ENCODE measurements around the gene VPS33A. TPM values are rescaled to one million over a fixed set of nuclear protein-coding genes. Genes with fewer than 3 reads are reported as not detected.

VPS33A gene
- total and polyA plus RNA-seq, 2 of the 13 experiments (the other 11 are each of a cell fraction or from before 2014, with no cell fraction given) = 11.0 to 43.6 TPM

DNA sequence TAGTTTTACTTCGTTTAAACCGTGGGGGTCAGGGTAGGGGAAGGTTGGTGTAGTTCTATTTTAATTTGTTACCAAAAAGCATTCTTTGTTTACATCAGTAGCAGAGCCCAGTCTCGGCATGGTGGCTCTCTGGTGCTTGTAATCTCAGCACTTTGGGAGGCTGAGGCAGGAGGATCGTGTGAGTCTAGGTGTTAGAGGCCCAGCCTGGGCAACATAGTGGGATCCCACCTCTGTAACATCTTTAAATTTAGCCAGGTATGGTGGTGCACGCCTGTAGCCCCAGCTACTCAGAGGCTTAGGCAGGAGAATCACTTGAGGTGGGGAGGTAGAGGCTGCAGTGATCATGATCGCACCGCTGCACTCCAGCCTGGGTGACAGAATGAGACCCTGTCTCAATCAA is 81.2 kb downstream of the VPS33A start:
- CTCF ChIA-PET (ENCODE audit: low intra/inter-chr PET ratio, low total read pairs) = no interaction called here
- intact Hi-C loops (cut with micrococcal nuclease; ENCODE audit: unreplicated experiment) = no loop called here
- POLR2A ChIA-PET = no interaction called here

More for the DNA sequence above, 81.2 kb downstream of the VPS33A start:
- Histone ChIP-seq H4K20me1 (ENCODE audit: insufficient read depth, low read length) (no peaks in the 10 kb centered on the region), H2AFZ (ENCODE audit: low read length) (no peak overlapping the region), H3K4me1 (ENCODE audit: insufficient read depth, low read length) (peaks cover 20% of the 10 kb centered on the region), H3K27me3 (ENCODE audit: control insufficient read depth in 1 of 2, insufficient read depth in 2 of 2, low read length in 2 of 2) (peaks cover 6 to 32% of the 10 kb centered on the region in 2 experiments; a peak in 3 of 5 replicates), H3K27ac (ENCODE audit: extremely low read length, insufficient read depth, low read length) (no peak overlapping the region), H3K9me3 (ENCODE audit: low read length) (no peaks in the 10 kb centered on the region), H3K4me2 (ENCODE audit: low read depth, low read length) (peak overlapping the region; percentile 55; the same call in 1 of the 2 replicates), H3K4me3 (replicated peaks in 1 of 3; ENCODE audit: insufficient read depth in 1 of 3, low read depth in 2 of 3, low read length in 3 of 3) (no peak overlapping the region), H3K79me2 (ENCODE audit: insufficient read depth, low read length) (no peaks in the 10 kb centered on the region), H3K9ac (ENCODE audit: insufficient read depth, low read depth, low read length) (no peak overlapping the region), H3K36me3 (replicated peaks in 1 of 2; ENCODE audit: control insufficient read depth in 1 of 2, insufficient read depth in 2 of 2, low read length in 2 of 2) (no peaks in the 10 kb centered on the region)
- WGBS (ENCODE audit: low lambda C conversion rate) = 11% methylated on average over 7 of the region's 7 CpGs
- DNase-seq (ENCODE audit: low spot score) (no peak), FAIRE-seq (no peak), ATAC-seq (no peak)
- in situ Hi-C loops (cut with HindIII; ENCODE audit: extremely low pct_ligation_motif_present, low pct_unique_long_range_greater_than_20kb) = loop anchor here (10.0 kb wide), 1 partner anchor 130 kb away; no protein-coding TSS in a partner anchor
- BruUV-seq (replicated peaks) = no TSS peak
- TF ChIP-seq, protein P1, sequence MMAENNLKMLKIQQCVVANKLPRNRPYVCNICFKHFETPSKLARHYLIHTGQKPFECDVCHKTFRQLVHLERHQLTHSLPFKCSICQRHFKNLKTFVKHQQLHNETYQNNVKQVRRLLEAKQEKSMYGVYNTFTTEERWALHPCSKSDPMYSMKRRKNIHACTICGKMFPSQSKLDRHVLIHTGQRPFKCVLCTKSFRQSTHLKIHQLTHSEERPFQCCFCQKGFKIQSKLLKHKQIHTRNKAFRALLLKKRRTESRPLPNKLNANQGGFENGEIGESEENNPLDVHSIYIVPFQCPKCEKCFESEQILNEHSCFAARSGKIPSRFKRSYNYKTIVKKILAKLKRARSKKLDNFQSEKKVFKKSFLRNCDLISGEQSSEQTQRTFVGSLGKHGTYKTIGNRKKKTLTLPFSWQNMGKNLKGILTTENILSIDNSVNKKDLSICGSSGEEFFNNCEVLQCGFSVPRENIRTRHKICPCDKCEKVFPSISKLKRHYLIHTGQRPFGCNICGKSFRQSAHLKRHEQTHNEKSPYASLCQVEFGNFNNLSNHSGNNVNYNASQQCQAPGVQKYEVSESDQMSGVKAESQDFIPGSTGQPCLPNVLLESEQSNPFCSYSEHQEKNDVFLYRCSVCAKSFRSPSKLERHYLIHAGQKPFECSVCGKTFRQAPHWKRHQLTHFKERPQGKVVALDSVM (CRISPR knock-in tag; IDR thresholded peaks at IDR 0.05) = peak; percentile 81
- no peak for TF ChIP-seq RARA (CRISPR knock-in tag; IDR thresholded peaks at IDR 0.05)
- TF ChIP-seq ZNF737 (CRISPR knock-in tag; IDR thresholded peaks at IDR 0.05; ENCODE audit: borderline replicate concordance) = no peak
- peak; percentile 83; the same call in 1 of the 2 replicates for TF ChIP-seq ZNF121 (CRISPR knock-in tag; IDR thresholded peaks at IDR 0.05)
- TF ChIP-seq ZSCAN25 (CRISPR knock-in tag; IDR thresholded peaks at IDR 0.05) = no peak
- TF ChIP-seq, protein P2, sequence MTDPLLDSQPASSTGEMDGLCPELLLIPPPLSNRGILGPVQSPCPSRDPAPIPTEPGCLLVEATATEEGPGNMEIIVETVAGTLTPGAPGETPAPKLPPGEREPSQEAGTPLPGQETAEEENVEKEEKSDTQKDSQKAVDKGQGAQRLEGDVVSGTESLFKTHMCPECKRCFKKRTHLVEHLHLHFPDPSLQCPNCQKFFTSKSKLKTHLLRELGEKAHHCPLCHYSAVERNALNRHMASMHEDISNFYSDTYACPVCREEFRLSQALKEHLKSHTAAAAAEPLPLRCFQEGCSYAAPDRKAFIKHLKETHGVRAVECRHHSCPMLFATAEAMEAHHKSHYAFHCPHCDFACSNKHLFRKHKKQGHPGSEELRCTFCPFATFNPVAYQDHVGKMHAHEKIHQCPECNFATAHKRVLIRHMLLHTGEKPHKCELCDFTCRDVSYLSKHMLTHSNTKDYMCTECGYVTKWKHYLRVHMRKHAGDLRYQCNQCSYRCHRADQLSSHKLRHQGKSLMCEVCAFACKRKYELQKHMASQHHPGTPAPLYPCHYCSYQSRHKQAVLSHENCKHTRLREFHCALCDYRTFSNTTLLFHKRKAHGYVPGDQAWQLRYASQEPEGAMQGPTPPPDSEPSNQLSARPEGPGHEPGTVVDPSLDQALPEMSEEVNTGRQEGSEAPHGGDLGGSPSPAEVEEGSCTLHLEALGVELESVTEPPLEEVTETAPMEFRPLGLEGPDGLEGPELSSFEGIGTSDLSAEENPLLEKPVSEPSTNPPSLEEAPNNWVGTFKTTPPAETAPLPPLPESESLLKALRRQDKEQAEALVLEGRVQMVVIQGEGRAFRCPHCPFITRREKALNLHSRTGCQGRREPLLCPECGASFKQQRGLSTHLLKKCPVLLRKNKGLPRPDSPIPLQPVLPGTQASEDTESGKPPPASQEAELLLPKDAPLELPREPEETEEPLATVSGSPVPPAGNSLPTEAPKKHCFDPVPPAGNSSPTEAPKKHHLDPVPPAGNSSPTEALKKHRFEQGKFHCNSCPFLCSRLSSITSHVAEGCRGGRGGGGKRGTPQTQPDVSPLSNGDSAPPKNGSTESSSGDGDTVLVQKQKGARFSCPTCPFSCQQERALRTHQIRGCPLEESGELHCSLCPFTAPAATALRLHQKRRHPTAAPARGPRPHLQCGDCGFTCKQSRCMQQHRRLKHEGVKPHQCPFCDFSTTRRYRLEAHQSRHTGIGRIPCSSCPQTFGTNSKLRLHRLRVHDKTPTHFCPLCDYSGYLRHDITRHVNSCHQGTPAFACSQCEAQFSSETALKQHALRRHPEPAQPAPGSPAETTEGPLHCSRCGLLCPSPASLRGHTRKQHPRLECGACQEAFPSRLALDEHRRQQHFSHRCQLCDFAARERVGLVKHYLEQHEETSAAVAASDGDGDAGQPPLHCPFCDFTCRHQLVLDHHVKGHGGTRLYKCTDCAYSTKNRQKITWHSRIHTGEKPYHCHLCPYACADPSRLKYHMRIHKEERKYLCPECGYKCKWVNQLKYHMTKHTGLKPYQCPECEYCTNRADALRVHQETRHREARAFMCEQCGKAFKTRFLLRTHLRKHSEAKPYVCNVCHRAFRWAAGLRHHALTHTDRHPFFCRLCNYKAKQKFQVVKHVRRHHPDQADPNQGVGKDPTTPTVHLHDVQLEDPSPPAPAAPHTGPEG (CRISPR knock-in tag; IDR thresholded peaks at IDR 0.05) = no peak

Data from HepG2 (cell line).